ENCODE results near the gene CYGB.

- no peak for TF ChIP-seq EP300 (IDR thresholded peaks at IDR 0.05)
- peak in 1 of 2 donors; percentile 21 for TF ChIP-seq CTCF (IDR thresholded peaks at IDR 0.05)
These were observed 3.1 kb upstream of the CYGB start for GRCh38 chr17:76540381-76541300.
